GM19025 (cell line): ENCODE results near the gene CCR2.

Experiments
- ATAC-seq: cut with Tn5 transposase; IDR thresholded peaks from one replicate; pipeline ENCODE4 v1.9.1; 2021; ENCODE audit warnings: mild to moderate bottlenecking, low read depth, moderate library complexity; ENCODE audit not compliant: unreplicated experiment

Gene CCR2

DNA sequence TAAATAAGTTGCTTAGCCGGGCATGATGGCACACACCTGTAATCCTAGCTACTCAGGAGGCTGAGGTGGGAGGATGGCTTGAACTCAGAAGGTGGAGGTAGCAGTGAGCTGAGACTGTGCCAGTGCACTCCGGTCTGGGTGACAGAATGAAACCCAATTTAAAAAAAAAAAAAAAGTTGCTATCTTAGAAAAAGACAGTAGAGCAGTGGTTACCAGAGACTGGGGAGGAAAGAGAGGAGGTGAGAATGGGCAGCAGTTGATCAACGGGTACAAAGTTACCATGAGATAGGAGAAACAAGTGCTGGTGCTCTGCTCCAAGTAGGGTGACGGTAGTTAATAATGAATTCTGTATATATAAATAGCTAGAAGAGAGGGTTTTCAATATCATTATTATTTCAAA is 821 bp upstream of the CCR2 start:
- ATAC-seq: no peak

DNA sequence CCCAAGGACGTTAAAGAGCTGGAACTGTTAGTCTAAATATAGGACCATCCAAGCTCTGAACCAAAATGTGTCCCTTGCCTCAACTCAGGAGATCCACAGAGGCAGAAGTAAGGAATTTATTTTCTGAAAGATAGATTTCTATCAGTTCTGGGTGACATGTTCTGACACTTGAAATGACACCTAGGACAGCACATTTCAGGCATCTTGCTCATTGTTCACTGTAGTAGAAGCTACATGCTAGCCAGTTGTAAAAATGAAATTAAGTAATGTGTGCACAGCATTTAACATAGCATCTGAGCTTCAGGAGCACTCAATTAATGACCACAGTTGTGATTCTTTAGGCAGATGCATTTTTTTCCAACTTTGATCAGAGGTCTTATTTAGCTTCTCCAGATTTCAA is 567 bp downstream of the CCR2 start:
- no peak for ATAC-seq

- no peak for ATAC-seq
Measured at GRCh38 chr3:46354984-46355383, 1.1 kb downstream of the CCR2 start.

DNA sequence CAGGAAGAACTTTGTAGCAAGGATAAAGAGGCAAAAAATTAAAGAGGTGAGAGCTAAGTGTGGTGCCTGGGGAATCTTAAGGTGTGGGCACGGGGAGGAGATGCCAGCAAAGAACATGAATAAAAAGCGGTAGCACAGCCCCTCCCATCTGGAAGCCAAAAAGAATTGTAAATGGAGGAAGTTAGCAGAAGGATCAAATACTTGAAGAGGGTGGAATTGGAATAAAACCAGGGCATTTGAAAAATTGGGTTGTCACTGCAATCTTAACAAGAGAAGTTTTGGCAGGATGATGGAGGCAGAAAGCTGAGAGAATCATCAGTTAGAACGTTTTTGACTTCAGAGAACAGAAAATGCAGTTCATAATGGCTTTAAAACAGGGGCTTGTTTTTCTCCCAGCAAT is 2.4 kb downstream of the CCR2 start:
- ATAC-seq: no peak

DNA sequence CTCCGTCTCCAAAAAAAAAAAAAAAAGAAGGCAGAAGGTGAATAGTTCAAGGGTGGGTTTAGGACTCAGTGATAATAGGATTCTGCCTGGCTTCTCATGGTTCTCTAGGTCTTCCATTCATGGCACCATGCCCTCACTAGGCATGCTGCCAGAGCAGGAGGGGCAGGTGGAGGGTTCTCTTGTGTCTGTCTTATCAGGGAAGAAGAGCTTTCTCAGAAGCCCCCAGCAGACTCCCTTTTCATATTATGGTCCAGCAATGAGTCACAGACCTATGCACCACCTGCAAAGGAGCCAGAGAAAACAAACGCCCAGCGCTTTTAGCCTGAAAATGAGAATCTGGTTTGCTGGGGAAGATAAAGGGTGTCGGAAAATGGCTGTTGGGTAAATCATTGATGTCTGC is 3.0 kb downstream of the CCR2 start:
- ATAC-seq: no peak

- ATAC-seq: no peak
Measured at GRCh38 chr3:46358466-46358865, 4.6 kb downstream of the CCR2 start.

DNA sequence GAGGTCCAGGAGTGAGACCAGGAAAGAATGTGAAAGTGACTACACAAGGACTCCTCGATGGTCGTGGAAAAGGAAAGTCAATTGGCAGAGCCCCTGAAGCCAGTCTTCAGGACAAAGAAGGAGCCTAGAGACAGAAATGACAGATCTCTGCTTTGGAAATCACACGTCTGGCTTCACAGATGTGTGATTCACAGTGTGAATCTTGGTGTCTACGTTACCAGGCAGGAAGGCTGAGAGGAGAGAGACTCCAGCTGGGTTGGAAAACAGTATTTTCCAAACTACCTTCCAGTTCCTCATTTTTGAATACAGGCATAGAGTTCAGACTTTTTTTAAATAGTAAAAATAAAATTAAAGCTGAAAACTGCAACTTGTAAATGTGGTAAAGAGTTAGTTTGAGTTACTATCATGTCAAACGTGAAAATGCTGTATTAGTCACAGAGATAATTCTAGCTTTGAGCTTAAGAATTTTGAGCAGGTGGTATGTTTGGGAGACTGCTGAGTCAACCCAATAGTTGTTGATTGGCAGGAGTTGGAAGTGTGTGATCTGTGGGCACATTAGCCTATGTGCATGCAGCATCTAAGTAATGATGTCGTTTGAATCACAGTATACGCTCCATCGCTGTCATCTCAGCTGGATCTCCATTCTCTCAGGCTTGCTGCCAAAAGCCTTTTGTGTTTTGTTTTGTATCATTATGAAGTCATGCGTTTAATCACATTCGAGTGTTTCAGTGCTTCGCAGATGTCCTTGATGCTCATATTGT is 6.0 kb downstream of the CCR2 start:
- ATAC-seq: no peak

DNA sequence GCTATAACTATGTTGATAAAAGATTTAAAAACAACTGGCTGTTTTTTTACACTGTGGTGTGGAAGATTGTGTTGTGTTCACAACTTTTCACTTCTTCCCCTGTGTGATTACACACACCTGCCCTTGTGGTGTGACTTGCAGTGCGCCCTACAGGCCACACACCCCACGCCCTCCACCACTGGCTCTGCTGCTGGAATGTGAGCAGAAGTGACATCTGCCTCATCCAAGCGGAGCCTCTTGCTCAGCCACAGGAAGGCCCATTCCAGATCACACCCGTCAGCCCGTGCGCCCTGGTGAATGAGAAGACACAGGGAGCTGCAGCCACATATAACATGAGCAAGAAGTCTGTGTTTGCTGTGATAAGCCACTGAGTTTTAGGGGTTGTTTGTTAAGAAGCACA is 7.0 kb downstream of the CCR2 start:
- ATAC-seq: no peak

GRCh38 chr3:46361408-46362283 is 7.7 kb downstream of the CCR2 start:
- ATAC-seq: no peak

- ATAC-seq: no peak
Measured at GRCh38 chr3:46365041-46365440, 11.1 kb downstream of the CCR2 start.

DNA sequence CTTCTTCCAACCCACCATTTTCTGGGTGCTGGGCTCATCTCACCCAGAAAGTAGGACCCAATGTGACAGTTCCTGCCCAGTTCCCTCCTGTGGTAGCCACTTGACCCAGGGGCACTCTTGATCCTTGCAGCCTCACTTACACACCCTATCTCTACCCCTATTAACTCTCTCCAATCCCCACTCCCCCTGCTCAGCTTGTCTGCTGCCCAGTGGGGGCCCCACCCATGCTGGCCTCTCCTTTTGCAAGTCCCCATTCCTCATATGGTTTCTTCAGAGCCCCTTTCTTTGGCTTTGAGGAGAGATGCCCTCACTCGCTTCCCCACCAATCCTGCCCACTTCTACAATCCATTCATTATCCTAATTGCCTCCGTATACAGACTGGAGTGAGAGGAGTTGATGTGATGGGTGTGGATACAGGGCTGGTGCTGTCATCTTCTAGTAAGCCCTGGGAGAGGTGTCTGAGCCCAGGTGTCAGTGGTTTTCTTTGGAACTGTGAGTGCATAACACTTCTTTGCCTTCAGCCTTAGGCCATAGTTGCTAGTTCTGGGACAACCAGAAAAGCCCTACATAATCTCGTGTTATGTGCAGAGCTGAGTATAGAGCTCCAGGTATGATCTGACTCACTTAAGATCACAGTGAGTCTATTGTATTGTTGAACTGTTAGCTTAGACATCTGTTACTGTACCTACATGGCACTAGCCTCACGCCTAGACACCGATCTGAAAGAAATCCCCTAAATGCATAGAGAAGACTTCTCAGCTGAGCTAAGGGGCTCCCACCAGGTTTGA is 12.0 kb downstream of the CCR2 start:
- ATAC-seq: no peak

DNA sequence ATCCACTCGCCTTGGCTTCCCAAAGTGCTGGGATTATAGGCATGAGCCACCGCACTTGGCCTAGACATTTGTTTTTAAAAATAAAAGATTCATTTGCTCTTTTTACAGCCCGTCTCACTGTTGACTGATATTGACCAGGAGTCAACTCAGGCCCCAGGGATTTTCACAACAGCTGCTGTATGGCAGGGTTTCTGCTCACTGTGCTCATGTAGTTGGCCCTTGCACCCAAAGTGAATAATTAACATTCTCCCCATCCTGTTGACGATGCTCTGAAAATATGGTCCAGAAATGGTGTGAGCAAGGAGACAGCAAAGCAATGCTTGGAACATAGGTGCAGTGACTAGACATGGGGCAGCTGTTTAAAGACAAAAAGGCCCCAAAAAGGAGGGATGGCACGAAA is 13.9 kb downstream of the CCR2 start:
- no peak for ATAC-seq

DNA sequence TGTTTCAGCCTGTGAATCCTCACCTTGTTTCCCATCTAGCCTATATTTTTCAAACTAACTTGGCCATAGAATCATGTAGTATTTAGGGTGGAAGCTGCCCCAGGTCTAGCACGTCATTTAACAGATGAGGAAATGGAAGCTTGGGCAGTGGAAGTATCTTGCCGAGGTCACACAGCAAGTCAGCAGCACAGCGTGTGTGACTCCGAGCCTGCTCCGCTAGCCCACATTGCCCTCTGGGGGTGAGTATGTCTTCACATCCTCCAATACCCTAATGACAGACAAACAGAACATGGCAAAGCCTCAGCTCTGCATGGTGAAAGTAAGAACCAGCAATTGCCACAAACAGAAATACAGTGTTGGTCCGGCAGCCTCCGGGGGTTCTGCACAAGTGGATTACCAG is 14.7 kb downstream of the CCR2 start:
- ATAC-seq: no peak

DNA sequence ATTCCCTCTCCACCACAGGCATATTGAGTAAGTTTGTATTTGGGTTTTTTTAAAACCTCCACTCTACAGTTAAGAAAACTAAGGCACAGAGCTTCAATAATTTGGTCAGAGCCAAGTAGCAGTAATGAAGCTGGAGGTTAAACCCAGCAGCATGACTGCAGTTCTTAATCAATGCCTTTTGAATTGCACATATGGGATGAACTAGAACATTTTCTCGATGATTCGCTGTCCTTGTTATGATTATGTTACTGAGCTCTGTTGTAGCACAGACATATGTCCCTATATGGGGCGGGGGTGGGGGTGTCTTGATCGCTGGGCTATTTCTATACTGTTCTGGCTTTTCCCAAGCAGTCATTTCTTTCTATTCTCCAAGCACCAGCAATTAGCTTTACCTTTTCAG is 15.2 kb downstream of the CCR2 start:
- no peak for ATAC-seq

DNA sequence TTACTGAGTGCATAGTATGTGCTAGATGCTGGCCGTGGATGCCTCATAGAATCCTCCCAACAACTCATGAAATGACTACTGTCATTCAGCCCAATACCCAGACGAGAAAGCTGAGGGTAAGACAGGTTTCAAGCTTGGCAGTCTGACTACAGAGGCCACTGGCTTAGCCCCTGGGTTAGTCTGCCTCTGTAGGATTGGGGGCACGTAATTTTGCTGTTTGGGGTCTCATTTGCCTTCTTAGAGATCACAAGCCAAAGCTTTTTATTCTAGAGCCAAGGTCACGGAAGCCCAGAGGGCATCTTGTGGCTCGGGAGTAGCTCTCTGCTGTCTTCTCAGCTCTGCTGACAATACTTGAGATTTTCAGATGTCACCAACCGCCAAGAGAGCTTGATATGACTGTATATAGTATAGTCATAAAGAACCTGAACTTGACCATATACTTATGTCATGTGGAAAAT is 15.8 kb downstream of the CCR2 start:
- no peak for ATAC-seq

DNA sequence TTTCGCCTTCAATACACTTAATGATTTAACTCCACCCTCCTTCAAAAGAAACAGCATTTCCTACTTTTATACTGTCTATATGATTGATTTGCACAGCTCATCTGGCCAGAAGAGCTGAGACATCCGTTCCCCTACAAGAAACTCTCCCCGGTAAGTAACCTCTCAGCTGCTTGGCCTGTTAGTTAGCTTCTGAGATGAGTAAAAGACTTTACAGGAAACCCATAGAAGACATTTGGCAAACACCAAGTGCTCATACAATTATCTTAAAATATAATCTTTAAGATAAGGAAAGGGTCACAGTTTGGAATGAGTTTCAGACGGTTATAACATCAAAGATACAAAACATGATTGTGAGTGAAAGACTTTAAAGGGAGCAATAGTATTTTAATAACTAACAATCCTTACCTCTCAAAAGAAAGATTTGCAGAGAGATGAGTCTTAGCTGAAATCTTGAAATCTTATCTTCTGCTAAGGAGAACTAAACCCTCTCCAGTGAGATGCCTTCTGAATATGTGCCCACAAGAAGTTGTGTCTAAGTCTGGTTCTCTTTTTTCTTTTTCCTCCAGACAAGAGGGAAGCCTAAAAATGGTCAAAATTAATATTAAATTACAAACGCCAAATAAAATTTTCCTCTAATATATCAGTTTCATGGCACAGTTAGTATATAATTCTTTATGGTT is 17.1 kb downstream of the CCR2 start, which contains the start of gene CCR5:
TSS of gene CCR5 (plus strand) at position 108 of the 680 bp plus-strand sequence. CDS start 1,957 bp downstream, outside the sequence.
- ATAC-seq: no peak

GRCh38 chr3:46371519-46372340 is 17.8 kb downstream of the CCR2 start:
- no peak for ATAC-seq

DNA sequence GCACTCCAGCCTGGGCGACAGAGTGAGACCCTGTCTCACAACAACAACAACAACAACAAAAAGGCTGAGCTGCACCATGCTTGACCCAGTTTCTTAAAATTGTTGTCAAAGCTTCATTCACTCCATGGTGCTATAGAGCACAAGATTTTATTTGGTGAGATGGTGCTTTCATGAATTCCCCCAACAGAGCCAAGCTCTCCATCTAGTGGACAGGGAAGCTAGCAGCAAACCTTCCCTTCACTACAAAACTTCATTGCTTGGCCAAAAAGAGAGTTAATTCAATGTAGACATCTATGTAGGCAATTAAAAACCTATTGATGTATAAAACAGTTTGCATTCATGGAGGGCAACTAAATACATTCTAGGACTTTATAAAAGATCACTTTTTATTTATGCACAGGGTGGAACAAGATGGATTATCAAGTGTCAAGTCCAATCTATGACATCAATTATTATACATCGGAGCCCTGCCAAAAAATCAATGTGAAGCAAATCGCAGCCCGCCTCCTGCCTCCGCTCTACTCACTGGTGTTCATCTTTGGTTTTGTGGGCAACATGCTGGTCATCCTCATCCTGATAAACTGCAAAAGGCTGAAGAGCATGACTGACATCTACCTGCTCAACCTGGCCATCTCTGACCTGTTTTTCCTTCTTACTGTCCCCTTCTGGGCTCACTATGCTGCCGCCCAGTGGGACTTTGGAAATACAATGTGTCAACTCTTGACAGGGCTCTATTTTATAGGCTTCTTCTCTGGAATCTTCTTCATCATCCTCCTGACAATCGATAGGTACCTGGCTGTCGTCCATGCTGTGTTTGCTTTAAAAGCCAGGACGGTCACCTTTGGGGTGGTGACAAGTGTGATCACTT is 18.8 kb downstream of the CCR2 start:
- ATAC-seq: no peak

DNA sequence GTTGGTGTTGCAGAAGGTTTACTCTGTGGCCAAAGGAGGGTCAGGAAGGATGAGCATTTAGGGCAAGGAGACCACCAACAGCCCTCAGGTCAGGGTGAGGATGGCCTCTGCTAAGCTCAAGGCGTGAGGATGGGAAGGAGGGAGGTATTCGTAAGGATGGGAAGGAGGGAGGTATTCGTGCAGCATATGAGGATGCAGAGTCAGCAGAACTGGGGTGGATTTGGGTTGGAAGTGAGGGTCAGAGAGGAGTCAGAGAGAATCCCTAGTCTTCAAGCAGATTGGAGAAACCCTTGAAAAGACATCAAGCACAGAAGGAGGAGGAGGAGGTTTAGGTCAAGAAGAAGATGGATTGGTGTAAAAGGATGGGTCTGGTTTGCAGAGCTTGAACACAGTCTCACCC is 20.8 kb downstream of the CCR2 start:
- no peak for ATAC-seq
